Testis (tissue), 3 donors: ENCODE data around the gene GNL2. TPM values are rescaled to one million over a fixed set of nuclear protein-coding genes. Genes with fewer than 3 reads are reported as not detected.
A peak's percentile ranks its signal among the peaks of the same experiment; 100 is the strongest.
"Not testable (repeated sequence)": the region's sequence is repeated elsewhere in the genome, so short reads cannot be mapped to it uniquely, and the experiment has no call there.

Experiments
- DNase-seq: peaks from one replicate; pipeline ENCODE4 v3.0.0-alpha.2; 2019
- H3K27ac ChIP-seq, 2 donors: fragments of 200-600 bp; sonication (generic); one replicate each; pipeline ENCODE4 v1.5.1; 2019
- H3K27me3 ChIP-seq: fragments of 200-600 bp; sonication (generic); one replicate; pipeline ENCODE4 v1.5.1; 2019
- H3K36me3 ChIP-seq: fragments of 200-600 bp; sonication (generic); one replicate; pipeline ENCODE4 v1.5.1; 2017; ENCODE audit warnings: low read depth; ENCODE audit errors: missing control alignments
- H3K4me1 ChIP-seq: fragments of 200-600 bp; sonication (generic); one replicate; pipeline ENCODE4 v1.5.1; 2019
- H3K4me3 ChIP-seq, 2 donors: fragments of 200-600 bp; sonication (generic); one replicate each; pipeline ENCODE4 v1.5.1; 2017 to 2019
- H3K9me3 ChIP-seq: fragments of 200-600 bp; sonication (generic); one replicate; pipeline ENCODE4 v1.5.1; 2017
- CTCF ChIP-seq, 3 experiments: fragments of 450-650 bp in 2 of 3; fragments of 200-600 bp in 1 of 3; sonication (generic) in 1 of 3; IDR thresholded peaks; one replicate each; pipeline ENCODE4 v1.5.1; 2016 to 2019; ENCODE audit warnings: antibody characterized with exemption in 3 of 3, mild to moderate bottlenecking in 2 of 3, moderate library complexity in 1 of 3
- POLR2A ChIP-seq: fragments of 450-650 bp; IDR thresholded peaks from one replicate; pipeline ENCODE4 v1.6.1; 2017; ENCODE audit warnings: antibody characterized with exemption, mild to moderate bottlenecking, moderate library complexity
- WGBS, 2 donors: methylation state at CpG; one replicate each; pipeline ENCODE4 v1.1.5; 2018; 5-methylcytosine and 5-hydroxymethylcytosine counted together
- intact Hi-C: fragments of 100-400 bp; cut with DNase I; formaldehyde crosslinking; loops from one replicate; pipeline ENCODE4 v1.15.1; 2023; ENCODE audit warnings: low total_unique reads
- polyA plus RNA-seq: library from polyadenylated mRNA; stranded (reverse); fragments of 350-450 nt; fragmentation: Illumina TruSeq; extraction: RNeasy Lipid Tissue Mini Kit (QIAGEN cat#74804); gene quantifications from one replicate; pipeline ENCODE4 v1.2.3, GENCODE V29; 2014; ENCODE audit warnings: low read depth, low replicate concordance; ENCODE audit not compliant: insufficient read depth
- total RNA-seq, 2 donors: library from RNA; depleted of rRNA; stranded (reverse); fragments of >200 nt; gene quantifications; one replicate each; pipeline ENCODE4 v1.2.3, GENCODE V29; 2016

GNL2 gene
- total and polyA plus RNA-seq, 3 donors from 2014 or later = 34.4 to 78.7 (median 57.4) TPM

- intact Hi-C loops = no loop called here
- 2 to 4% methylated on average over 11 of the region's 11 CpGs for WGBS, 2 donors
- H3K27ac ChIP-seq = peak overlapping the region; percentile 67 to 68
Measured at GRCh38 chr1:37553598-37553926, 42.2 kb downstream of the GNL2 start.

GRCh38 chr1:37549341-37549740, 46.4 kb downstream of the GNL2 start:
- Histone ChIP-seq H3K4me3 (no peak overlapping the region), H3K27me3 (no peaks in the 10 kb centered on the region), H3K4me1 (peaks cover 7% of the 10 kb centered on the region), H3K9me3 (no peaks in the 10 kb centered on the region), H3K27ac (no peak overlapping the region), H3K36me3 (no peaks in the 10 kb centered on the region)
- intact Hi-C loops = no loop called here
- 85 to 91% methylated on average over 6 of the region's 6 CpGs for WGBS, 2 donors
- TF ChIP-seq POLR2A (no peak), CTCF (IDR thresholded peaks at IDR 0.05) (no peak)
- no peak for DNase-seq

More at GRCh38 chr1:37553598-37553926, 42.2 kb downstream of the GNL2 start:
- DNase-seq = no peak
- Histone ChIP-seq H3K4me3 (peak overlapping the region; percentile 96 to 99), H3K36me3 (no peaks in the 10 kb centered on the region), H3K27me3 (no peaks in the 10 kb centered on the region), H3K4me1 (peaks cover 17% of the 10 kb centered on the region), H3K9me3 (no peaks in the 10 kb centered on the region)
- TF ChIP-seq CTCF (IDR thresholded peaks at IDR 0.05) (no peak), POLR2A (no peak)

GRCh38 chr1:37545019-37545418, 50.7 kb downstream of the GNL2 start:
- no peaks in the 10 kb centered on the region for H3K36me3 ChIP-seq
- intact Hi-C loops = no loop called here
- H3K27ac ChIP-seq = no peak overlapping the region
- DNase-seq = peak; percentile 2
- peaks cover 2% of the 10 kb centered on the region for H3K4me1 ChIP-seq
- H3K4me3 ChIP-seq = no peak overlapping the region
- no peaks in the 10 kb centered on the region for H3K27me3 ChIP-seq
- WGBS, 2 donors = 75 to 94% methylated on average over 5 of the region's 5 CpGs
- TF ChIP-seq CTCF (IDR thresholded peaks at IDR 0.05) = no peak
- H3K9me3 ChIP-seq = no peaks in the 10 kb centered on the region

- Histone ChIP-seq H3K36me3 (no peaks in the 10 kb centered on the region), H3K9me3 (no peaks in the 10 kb centered on the region), H3K4me3 (no peak overlapping the region), H3K4me1 (peaks cover 2% of the 10 kb centered on the region), H3K27ac (no peak overlapping the region), H3K27me3 (no peaks in the 10 kb centered on the region)
- intact Hi-C loops = no loop called here
- TF ChIP-seq CTCF (IDR thresholded peaks at IDR 0.05) = no peak
- TF ChIP-seq POLR2A = no peak
- WGBS, 2 donors = 93 to 96% methylated on average over 18 to 21 of the region's 21 CpGs
- DNase-seq = peak; percentile 4
Measured at GRCh38 chr1:37544530-37544929, 51.2 kb downstream of the GNL2 start.

GRCh38 chr1:37540036-37540785, 55.5 kb downstream of the GNL2 start:
- Histone ChIP-seq H3K27me3 (no peaks in the 10 kb centered on the region), H3K4me3 (no peak overlapping the region), H3K4me1 (peaks cover 2% of the 10 kb centered on the region), H3K36me3 (no peaks in the 10 kb centered on the region), H3K9me3 (no peaks in the 10 kb centered on the region), H3K27ac (no peak overlapping the region)
- 94 to 95% methylated on average over 30 of the region's 30 CpGs for WGBS, 2 donors
- intact Hi-C loops = no loop called here
- DNase-seq = no peak
- TF ChIP-seq POLR2A (no peak), CTCF (IDR thresholded peaks at IDR 0.05) (no peak)

GRCh38 chr1:37539154-37539553, 56.6 kb downstream of the GNL2 start:
- H3K36me3 ChIP-seq, H3K4me3 ChIP-seq, H3K9me3 ChIP-seq, DNase-seq, H3K4me1 ChIP-seq, H3K27ac ChIP-seq, H3K27me3 ChIP-seq, intact Hi-C loops: not testable (repeated sequence)
- WGBS, 2 donors = 91 to 94% methylated on average over 10 of the region's 10 CpGs
